ENCODE measurements around the gene ARID4B. TPM values are rescaled to one million over a fixed set of nuclear protein-coding genes. Genes with fewer than 3 reads are reported as not detected.

Gene ARID4B
- total and polyA plus RNA-seq, 2 of the 13 experiments (the other 11 are each of a cell fraction or from before 2014, with no cell fraction given): 9.7 to 24.6 TPM

DNA sequence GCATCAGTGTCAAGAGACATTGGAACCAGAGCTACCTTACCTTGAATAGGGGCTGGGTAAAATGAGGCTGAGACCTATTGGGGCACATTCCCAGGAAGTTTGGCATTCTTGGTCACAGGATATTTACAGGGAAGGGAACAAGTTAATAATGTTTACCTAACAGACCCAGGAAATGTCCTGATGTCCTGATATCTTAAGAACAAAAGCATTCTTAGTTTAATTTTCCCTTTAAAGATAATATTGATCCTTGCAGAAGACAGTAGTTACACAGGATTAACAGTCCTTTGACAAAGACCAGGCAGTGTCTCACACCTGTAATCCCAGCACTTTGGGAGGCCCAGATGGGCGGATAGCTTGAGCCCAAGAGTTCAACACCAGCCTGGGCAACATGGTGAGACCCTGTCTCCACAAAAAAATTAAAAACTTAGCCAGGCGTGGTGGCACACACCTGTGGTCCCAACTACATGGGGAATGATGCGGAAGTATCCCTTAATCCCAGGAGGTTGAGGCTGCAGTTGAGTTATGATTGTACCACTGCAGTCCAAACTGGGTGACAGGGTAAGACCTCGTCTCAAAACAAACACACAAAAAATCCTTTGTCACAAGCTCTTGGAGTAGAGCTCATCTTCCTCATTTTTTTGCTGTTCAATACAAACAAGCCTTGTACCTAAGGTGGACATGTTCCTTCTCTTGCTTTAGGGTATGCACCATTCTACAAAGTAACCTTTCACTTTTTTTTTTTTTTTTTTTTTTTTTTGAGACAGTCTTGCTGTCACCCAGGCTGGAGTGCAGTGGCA lies 198.0 kb downstream of the ARID4B start (continued):
- TF ChIP-seq TOE1 (CRISPR knock-in tag; IDR thresholded peaks at IDR 0.05) (no peak), NCOA2 (CRISPR knock-in tag; IDR thresholded peaks at IDR 0.05) (peak; percentile 86), ZC3H13 (CRISPR knock-in tag; IDR thresholded peaks at IDR 0.05) (0 out of 2 replicates have a peak, but pooled peaks have one; percentile 2), ZNF460 (CRISPR knock-in tag; IDR thresholded peaks at IDR 0.05; ENCODE audit: borderline replicate concordance) (no peak), ISL2 (CRISPR knock-in tag; IDR thresholded peaks at IDR 0.05) (peak; percentile 92), POGZ (CRISPR knock-in tag; IDR thresholded peaks at IDR 0.05) (peak; percentile 9; the same call in 1 of the 2 replicates), JARID2 (CRISPR knock-in tag; IDR thresholded peaks at IDR 0.05; ENCODE audit: insufficient replicate concordance) (peak; percentile 25), FOXK2 (IDR thresholded peaks at IDR 0.05) (no peak), ATM (IDR thresholded peaks at IDR 0.05; ENCODE audit: borderline replicate concordance) (no peak), KLF13 (CRISPR knock-in tag; IDR thresholded peaks at IDR 0.05) (no peak), ZNF781 (CRISPR knock-in tag; IDR thresholded peaks at IDR 0.05; ENCODE audit: borderline replicate concordance, not compliant biosample characterization) (no peak), HNRNPL (IDR thresholded peaks at IDR 0.05; ENCODE audit: low read depth, low read length) (no peak), NFRKB (IDR thresholded peaks at IDR 0.05) (no peak), ZFX (CRISPR knock-in tag; IDR thresholded peaks at IDR 0.05; ENCODE audit: low read depth) (no peak), NR2F2 (IDR thresholded peaks at IDR 0.05; ENCODE audit: borderline replicate concordance, low read depth) (peak; percentile 31; the same call in 1 of the 2 replicates), SYNCRIP (IDR thresholded peaks at IDR 0.05; ENCODE audit: insufficient read depth, low read depth, low read length) (no peak), ELF3 (CRISPR knock-in tag; IDR thresholded peaks at IDR 0.05) (peak; percentile 72), SNRNP70 (IDR thresholded peaks at IDR 0.05; ENCODE audit: low read depth, low read length) (no peak), CREM (IDR thresholded peaks at IDR 0.05) (peak; percentile 83), CREM (CRISPR knock-in tag; IDR thresholded peaks at IDR 0.05) (no peak), MTF1 (CRISPR knock-in tag; IDR thresholded peaks at IDR 0.05) (no peak)
- TF ChIP-seq, protein P1, sequence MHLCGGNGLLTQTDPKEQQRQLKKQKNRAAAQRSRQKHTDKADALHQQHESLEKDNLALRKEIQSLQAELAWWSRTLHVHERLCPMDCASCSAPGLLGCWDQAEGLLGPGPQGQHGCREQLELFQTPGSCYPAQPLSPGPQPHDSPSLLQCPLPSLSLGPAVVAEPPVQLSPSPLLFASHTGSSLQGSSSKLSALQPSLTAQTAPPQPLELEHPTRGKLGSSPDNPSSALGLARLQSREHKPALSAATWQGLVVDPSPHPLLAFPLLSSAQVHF (CRISPR knock-in tag; IDR thresholded peaks at IDR 0.05): no peak
- TF ChIP-seq, protein P2, sequence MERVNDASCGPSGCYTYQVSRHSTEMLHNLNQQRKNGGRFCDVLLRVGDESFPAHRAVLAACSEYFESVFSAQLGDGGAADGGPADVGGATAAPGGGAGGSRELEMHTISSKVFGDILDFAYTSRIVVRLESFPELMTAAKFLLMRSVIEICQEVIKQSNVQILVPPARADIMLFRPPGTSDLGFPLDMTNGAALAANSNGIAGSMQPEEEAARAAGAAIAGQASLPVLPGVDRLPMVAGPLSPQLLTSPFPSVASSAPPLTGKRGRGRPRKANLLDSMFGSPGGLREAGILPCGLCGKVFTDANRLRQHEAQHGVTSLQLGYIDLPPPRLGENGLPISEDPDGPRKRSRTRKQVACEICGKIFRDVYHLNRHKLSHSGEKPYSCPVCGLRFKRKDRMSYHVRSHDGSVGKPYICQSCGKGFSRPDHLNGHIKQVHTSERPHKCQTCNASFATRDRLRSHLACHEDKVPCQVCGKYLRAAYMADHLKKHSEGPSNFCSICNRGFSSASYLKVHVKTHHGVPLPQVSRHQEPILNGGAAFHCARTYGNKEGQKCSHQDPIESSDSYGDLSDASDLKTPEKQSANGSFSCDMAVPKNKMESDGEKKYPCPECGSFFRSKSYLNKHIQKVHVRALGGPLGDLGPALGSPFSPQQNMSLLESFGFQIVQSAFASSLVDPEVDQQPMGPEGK (CRISPR knock-in tag; IDR thresholded peaks at IDR 0.05): 0 out of 2 replicates have a peak, but pooled peaks have one; percentile 7
- TF ChIP-seq, protein P3, sequence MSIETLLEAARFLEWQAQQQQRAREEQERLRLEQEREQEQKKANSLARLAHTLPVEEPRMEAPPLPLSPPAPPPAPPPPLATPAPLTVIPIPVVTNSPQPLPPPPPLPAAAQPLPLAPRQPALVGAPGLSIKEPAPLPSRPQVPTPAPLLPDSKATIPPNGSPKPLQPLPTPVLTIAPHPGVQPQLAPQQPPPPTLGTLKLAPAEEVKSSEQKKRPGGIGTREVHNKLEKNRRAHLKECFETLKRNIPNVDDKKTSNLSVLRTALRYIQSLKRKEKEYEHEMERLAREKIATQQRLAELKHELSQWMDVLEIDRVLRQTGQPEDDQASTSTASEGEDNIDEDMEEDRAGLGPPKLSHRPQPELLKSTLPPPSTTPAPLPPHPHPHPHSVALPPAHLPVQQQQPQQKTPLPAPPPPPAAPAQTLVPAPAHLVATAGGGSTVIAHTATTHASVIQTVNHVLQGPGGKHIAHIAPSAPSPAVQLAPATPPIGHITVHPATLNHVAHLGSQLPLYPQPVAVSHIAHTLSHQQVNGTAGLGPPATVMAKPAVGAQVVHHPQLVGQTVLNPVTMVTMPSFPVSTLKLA (IDR thresholded peaks at IDR 0.05): no peak
- TF ChIP-seq, protein P4, sequence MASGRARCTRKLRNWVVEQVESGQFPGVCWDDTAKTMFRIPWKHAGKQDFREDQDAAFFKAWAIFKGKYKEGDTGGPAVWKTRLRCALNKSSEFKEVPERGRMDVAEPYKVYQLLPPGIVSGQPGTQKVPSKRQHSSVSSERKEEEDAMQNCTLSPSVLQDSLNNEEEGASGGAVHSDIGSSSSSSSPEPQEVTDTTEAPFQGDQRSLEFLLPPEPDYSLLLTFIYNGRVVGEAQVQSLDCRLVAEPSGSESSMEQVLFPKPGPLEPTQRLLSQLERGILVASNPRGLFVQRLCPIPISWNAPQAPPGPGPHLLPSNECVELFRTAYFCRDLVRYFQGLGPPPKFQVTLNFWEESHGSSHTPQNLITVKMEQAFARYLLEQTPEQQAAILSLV (CRISPR knock-in tag; IDR thresholded peaks at IDR 0.05; ENCODE audit: borderline replicate concordance): no peak
- TF ChIP-seq, protein P5, sequence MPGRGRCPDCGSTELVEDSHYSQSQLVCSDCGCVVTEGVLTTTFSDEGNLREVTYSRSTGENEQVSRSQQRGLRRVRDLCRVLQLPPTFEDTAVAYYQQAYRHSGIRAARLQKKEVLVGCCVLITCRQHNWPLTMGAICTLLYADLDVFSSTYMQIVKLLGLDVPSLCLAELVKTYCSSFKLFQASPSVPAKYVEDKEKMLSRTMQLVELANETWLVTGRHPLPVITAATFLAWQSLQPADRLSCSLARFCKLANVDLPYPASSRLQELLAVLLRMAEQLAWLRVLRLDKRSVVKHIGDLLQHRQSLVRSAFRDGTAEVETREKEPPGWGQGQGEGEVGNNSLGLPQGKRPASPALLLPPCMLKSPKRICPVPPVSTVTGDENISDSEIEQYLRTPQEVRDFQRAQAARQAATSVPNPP (CRISPR knock-in tag; IDR thresholded peaks at IDR 0.05): no peak

Measured in HepG2 (cell line).